PC-9 (cell line): ENCODE measurements around the gene TMTC3.

ENCODE experiments used
- CTCF ChIP-seq: fragments of 200-600 bp; sonication (generic); conservative IDR thresholded peaks from 2 replicates; pipeline ENCODE4 v1.6.1; 2017; ENCODE audit warnings: mixed run types, antibody characterized with exemption, mild to moderate bottlenecking, moderate library complexity
- EZH2 ChIP-seq: fragments of 200-600 bp; sonication (generic); IDR thresholded peaks from 2 replicates; pipeline ENCODE4 v1.8.0; 2017; ENCODE audit warnings: antibody characterized with exemption, low read depth

- TF ChIP-seq CTCF, result no peak
- no peak for TF ChIP-seq EZH2
Observed at GRCh38 chr12:88163371-88163770, 21.3 kb downstream of the TMTC3 start.
